HepG2 (cell line): ENCODE measurements around the gene TNP2. TPM values are rescaled to one million over a fixed set of nuclear protein-coding genes. Genes with fewer than 3 reads are reported as not detected.

Source experiments
- HOXA3 ChIP-seq: sonication (generic); formaldehyde crosslinking; IDR thresholded peaks from 2 replicates; pipeline ENCODE4 v1.5.0; 2020; ENCODE audit warnings: missing genetic modification reagents
- KAT2B ChIP-seq: fragments of 150-350 bp; IDR thresholded peaks from 2 replicates; pipeline ENCODE4 v1.6.1; 2014; ENCODE audit warnings: low read depth, low read length, borderline replicate concordance
- KDM1A ChIP-seq: IDR thresholded peaks from 2 replicates; pipeline ENCODE4 v1.6.1; 2016; ENCODE audit warnings: missing compliant biosample characterization
- MTA3 ChIP-seq: sonication (generic); formaldehyde crosslinking; IDR thresholded peaks from 2 replicates; pipeline ENCODE4 v1.4.0; 2020; ENCODE audit warnings: missing genetic modification reagents
- NFE2L2 ChIP-seq: fragments of 150-350 bp; IDR thresholded peaks from 2 replicates; pipeline ENCODE4 v1.6.1; 2014; ENCODE audit warnings: low read length
- SNRNP70 ChIP-seq: fragments of 200-400 bp; formaldehyde crosslinking; IDR thresholded peaks from 2 replicates; pipeline ENCODE4 v1.6.1; 2017; ENCODE audit warnings: mild to moderate bottlenecking, low read depth, low read length, moderate library complexity
- ZBTB21 ChIP-seq: sonication (generic); formaldehyde crosslinking; IDR thresholded peaks from 2 replicates; pipeline ENCODE4 v1.4.0; 2020; ENCODE audit warnings: missing genetic modification reagents
- ZBTB7B ChIP-seq: sonication (generic); formaldehyde crosslinking; IDR thresholded peaks from 2 replicates; pipeline ENCODE4 v1.4.0; 2020; ENCODE audit warnings: missing genetic modification reagents
- ZC3H4 ChIP-seq: sonication (generic); formaldehyde crosslinking; IDR thresholded peaks from 2 replicates; pipeline ENCODE4 v1.4.0; 2020; ENCODE audit warnings: missing genetic modification reagents, borderline replicate concordance
- ZMYM2 ChIP-seq: sonication (generic); formaldehyde crosslinking; IDR thresholded peaks from 2 replicates; pipeline ENCODE4 v1.8.0; 2022; ENCODE audit warnings: mild to moderate bottlenecking, missing genetic modification reagents
- ZNF335 ChIP-seq: sonication (generic); formaldehyde crosslinking; IDR thresholded peaks from 2 replicates; pipeline ENCODE4 v1.4.0; 2020; ENCODE audit warnings: missing genetic modification reagents
- ZNF33B ChIP-seq: sonication (generic); formaldehyde crosslinking; IDR thresholded peaks from 2 replicates; pipeline ENCODE4 v1.5.1; 2020; ENCODE audit warnings: mild to moderate bottlenecking, missing genetic modification reagents
- ZNF652 ChIP-seq: IDR thresholded peaks from 2 replicates; pipeline ENCODE4 v1.6.1; 2016; ENCODE audit warnings: low read depth, borderline replicate concordance
- polyA plus RNA-seq, 8 experiments: library from polyadenylated mRNA; depleted of rRNA in 3 of 8; stranded (reverse) in 7 of 8; unstranded in 1 of 8; fragments of >200 nt; fragmentation: Illumina TruSeq in 4 of 8; extraction: Trizol in 4 of 8; gene quantifications; 2 replicates each; pipeline versions ENCODE4 v1.2.1 to v1.2.3, GENCODE V29; 2011 to 2016; ENCODE audit warnings: low read depth in 4 of 8, missing spikeins in 1 of 8, mixed read lengths in 1 of 8; ENCODE audit not compliant: insufficient read depth in 1 of 8
- total RNA-seq, 5 experiments: library from RNA; depleted of rRNA; stranded (reverse); fragments of >200 nt; fragmentation: Illumina TruSeq; extraction: Trizol; gene quantifications; 2 replicates each; pipeline ENCODE4 v1.2.3, GENCODE V29; 2016; ENCODE audit warnings: low read depth in 1 of 5
- TF ChIP-seq, protein P1 (sequence below): sonication (generic); formaldehyde crosslinking; IDR thresholded peaks from 2 replicates; pipeline ENCODE4 v1.9.0; 2021; ENCODE audit warnings: missing genetic modification reagents, mild to moderate bottlenecking, borderline replicate concordance
- TF ChIP-seq, protein P2 (sequence below): IDR thresholded peaks from 2 replicates; pipeline ENCODE4 v1.6.1; 2016; ENCODE audit warnings: low read depth, control low read depth
- TF ChIP-seq, protein P3 (sequence below): sonication (generic); formaldehyde crosslinking; IDR thresholded peaks from 2 replicates; pipeline ENCODE4 v1.4.0; 2020; ENCODE audit warnings: missing genetic modification reagents, borderline replicate concordance
- TF ChIP-seq, protein P4 (sequence below): IDR thresholded peaks from 2 replicates; pipeline ENCODE4 v1.6.1; 2016; ENCODE audit warnings: missing biosample characterization, missing genetic modification reagents, low read depth
- TF ChIP-seq, protein P5 (sequence below): sonication (generic); formaldehyde crosslinking; IDR thresholded peaks from 2 replicates; pipeline ENCODE4 v1.5.1; 2020; ENCODE audit warnings: missing genetic modification reagents, mild to moderate bottlenecking, borderline replicate concordance
- TF ChIP-seq, protein P6 (sequence below): sonication (generic); formaldehyde crosslinking; IDR thresholded peaks from 2 replicates; pipeline ENCODE4 v1.4.0; 2020; ENCODE audit warnings: missing genetic modification reagents, mild to moderate bottlenecking, borderline replicate concordance

Gene TNP2
- total and polyA plus RNA-seq, 2 of the 13 experiments (the other 11 are each of a cell fraction or from before 2014, with no cell fraction given), result not detected

DNA sequence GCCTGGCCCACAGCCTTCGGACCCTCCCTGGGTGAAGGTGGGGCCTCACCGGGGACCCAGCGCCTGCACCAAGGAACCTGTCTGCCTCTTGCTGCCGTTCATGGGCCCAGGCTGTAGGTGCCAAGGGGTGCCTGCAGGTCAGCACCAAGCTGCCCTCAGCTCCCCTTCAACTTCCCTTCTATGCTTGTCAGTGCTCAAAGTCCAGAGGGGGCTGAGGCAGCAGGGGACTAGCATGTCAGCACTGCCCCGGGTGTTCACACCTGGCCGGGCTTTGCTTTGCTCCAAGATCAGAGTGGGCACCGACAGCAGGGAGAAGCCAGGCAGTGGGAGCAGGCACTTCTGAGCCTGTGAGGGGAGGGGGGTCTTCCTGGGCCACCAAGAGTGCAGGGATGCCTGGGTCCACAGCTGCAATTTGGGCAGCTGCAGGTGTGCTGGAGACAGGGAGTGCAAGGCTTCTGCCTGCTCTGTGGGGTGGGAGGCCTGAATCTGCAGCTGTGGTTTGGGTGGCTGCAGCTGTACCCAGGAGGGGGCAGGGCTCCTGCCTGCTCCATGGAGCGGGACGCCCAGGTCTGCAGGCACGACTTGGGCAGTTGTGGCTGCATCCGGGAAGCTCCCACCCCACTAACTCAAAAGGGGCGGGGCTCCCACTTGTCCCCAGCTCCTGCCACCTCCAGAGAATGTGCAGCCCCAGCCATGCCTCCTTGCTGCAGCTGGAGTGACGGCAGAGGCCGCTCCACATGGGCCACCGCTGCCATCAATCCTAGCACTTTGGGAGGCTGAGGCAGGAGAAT is 39.6 kb upstream of the TNP2 start (continued):
- TF ChIP-seq ZNF652 (CRISPR knock-in tag), result no peak; the same call in 1 of the 2 replicates
- TF ChIP-seq ZNF33B, result no peak
- no peak for TF ChIP-seq SNRNP70
- TF ChIP-seq KAT2B, result no peak
- TF ChIP-seq ZNF335 (CRISPR knock-in tag), result peak; percentile 65
- no peak for TF ChIP-seq ZBTB21
- TF ChIP-seq, protein P1, sequence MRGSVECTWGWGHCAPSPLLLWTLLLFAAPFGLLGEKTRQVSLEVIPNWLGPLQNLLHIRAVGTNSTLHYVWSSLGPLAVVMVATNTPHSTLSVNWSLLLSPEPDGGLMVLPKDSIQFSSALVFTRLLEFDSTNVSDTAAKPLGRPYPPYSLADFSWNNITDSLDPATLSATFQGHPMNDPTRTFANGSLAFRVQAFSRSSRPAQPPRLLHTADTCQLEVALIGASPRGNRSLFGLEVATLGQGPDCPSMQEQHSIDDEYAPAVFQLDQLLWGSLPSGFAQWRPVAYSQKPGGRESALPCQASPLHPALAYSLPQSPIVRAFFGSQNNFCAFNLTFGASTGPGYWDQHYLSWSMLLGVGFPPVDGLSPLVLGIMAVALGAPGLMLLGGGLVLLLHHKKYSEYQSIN (CRISPR knock-in tag), result no peak
- TF ChIP-seq MTA3 (CRISPR knock-in tag), result no peak
- TF ChIP-seq, protein P2, sequence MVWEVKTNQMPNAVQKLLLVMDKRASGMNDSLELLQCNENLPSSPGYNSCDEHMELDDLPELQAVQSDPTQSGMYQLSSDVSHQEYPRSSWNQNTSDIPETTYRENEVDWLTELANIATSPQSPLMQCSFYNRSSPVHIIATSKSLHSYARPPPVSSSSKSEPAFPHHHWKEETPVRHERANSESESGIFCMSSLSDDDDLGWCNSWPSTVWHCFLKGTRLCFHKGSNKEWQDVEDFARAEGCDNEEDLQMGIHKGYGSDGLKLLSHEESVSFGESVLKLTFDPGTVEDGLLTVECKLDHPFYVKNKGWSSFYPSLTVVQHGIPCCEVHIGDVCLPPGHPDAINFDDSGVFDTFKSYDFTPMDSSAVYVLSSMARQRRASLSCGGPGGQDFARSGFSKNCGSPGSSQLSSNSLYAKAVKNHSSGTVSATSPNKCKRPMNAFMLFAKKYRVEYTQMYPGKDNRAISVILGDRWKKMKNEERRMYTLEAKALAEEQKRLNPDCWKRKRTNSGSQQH (CRISPR knock-in tag), result no peak
- no peak for TF ChIP-seq ZC3H4
- TF ChIP-seq ZMYM2 (CRISPR knock-in tag), result peak; percentile 57; the same call in 1 of the 2 replicates
- peak; percentile 92; the same call in 1 of the 2 replicates for TF ChIP-seq ZBTB7B (CRISPR knock-in tag)
- TF ChIP-seq, protein P3, sequence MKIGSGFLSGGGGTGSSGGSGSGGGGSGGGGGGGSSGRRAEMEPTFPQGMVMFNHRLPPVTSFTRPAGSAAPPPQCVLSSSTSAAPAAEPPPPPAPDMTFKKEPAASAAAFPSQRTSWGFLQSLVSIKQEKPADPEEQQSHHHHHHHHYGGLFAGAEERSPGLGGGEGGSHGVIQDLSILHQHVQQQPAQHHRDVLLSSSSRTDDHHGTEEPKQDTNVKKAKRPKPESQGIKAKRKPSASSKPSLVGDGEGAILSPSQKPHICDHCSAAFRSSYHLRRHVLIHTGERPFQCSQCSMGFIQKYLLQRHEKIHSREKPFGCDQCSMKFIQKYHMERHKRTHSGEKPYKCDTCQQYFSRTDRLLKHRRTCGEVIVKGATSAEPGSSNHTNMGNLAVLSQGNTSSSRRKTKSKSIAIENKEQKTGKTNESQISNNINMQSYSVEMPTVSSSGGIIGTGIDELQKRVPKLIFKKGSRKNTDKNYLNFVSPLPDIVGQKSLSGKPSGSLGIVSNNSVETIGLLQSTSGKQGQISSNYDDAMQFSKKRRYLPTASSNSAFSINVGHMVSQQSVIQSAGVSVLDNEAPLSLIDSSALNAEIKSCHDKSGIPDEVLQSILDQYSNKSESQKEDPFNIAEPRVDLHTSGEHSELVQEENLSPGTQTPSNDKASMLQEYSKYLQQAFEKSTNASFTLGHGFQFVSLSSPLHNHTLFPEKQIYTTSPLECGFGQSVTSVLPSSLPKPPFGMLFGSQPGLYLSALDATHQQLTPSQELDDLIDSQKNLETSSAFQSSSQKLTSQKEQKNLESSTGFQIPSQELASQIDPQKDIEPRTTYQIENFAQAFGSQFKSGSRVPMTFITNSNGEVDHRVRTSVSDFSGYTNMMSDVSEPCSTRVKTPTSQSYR (CRISPR knock-in tag), result peak; percentile 70; the same call in 1 of the 2 replicates
- TF ChIP-seq, protein P4, sequence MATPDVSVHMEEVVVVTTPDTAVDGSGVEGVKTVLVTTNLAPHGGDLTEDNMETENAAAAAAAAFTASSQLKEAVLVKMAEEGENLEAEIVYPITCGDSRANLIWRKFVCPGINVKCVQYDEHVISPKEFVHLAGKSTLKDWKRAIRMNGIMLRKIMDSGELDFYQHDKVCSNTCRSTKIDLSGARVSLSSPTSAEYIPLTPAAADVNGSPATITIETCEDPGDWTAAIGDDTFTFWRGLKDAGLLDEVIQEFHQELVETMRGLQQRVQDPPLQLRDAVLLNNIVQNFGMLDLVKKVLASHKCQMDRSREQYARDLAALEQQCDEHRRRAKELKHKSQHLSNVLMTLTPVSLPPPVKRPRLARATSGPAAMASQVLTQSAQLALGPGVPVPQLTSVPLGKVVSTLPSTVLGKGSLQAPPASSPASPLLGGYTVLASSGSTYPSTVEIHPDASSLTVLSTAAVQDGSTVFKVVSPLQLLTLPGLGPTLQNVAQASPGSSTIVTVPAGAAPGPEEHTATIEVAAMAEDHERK (CRISPR knock-in tag), result no peak
- TF ChIP-seq, protein P5, sequence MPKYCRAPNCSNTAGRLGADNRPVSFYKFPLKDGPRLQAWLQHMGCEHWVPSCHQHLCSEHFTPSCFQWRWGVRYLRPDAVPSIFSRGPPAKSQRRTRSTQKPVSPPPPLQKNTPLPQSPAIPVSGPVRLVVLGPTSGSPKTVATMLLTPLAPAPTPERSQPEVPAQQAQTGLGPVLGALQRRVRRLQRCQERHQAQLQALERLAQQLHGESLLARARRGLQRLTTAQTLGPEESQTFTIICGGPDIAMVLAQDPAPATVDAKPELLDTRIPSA, result no peak
- TF ChIP-seq HOXA3 (CRISPR knock-in tag), result peak; percentile 63
- no peak for TF ChIP-seq NFE2L2
- TF ChIP-seq, protein P6, sequence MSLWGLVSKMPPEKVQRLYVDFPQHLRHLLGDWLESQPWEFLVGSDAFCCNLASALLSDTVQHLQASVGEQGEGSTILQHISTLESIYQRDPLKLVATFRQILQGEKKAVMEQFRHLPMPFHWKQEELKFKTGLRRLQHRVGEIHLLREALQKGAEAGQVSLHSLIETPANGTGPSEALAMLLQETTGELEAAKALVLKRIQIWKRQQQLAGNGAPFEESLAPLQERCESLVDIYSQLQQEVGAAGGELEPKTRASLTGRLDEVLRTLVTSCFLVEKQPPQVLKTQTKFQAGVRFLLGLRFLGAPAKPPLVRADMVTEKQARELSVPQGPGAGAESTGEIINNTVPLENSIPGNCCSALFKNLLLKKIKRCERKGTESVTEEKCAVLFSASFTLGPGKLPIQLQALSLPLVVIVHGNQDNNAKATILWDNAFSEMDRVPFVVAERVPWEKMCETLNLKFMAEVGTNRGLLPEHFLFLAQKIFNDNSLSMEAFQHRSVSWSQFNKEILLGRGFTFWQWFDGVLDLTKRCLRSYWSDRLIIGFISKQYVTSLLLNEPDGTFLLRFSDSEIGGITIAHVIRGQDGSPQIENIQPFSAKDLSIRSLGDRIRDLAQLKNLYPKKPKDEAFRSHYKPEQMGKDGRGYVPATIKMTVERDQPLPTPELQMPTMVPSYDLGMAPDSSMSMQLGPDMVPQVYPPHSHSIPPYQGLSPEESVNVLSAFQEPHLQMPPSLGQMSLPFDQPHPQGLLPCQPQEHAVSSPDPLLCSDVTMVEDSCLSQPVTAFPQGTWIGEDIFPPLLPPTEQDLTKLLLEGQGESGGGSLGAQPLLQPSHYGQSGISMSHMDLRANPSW, result no peak
- 0 out of 2 replicates have a peak, but pooled peaks have one; percentile 30 for TF ChIP-seq KDM1A (CRISPR knock-in tag)
